Activated CD4-positive, alpha-beta T cell treated with anti-CD3 and anti-CD28 coated beads, Interleukin-2, amount 10 ng/mL, durations not matched to agents 7 days and 5 days (primary cell): ENCODE measurements around the gene NDUFB4. TPM values are rescaled to one million over a fixed set of nuclear protein-coding genes. Genes with fewer than 3 reads are reported as not detected.
"Not testable (repeated sequence)": the region's sequence is repeated elsewhere in the genome, so short reads cannot be mapped to it uniquely, and the experiment has no call there.

Experiments
- CTCF ChIA-PET: fragments of 350-600 bp; sonication (Branson Sonifier 250); formaldehyde crosslinking; loops from one replicate; lab custom pipeline; 2021; ENCODE audit warnings: antibody characterized with exemption; lab: Charles Lee
- POLR2A ChIA-PET: fragments of 350-600 bp; sonication (Branson Sonifier 250); formaldehyde crosslinking; loops from one replicate; lab custom pipeline; 2021; ENCODE audit warnings: antibody characterized with exemption; lab: Charles Lee
- DNase-seq: peaks from one replicate; pipeline ENCODE4 v3.0.0-alpha.2; 2020
- H3K27ac Mint-ChIP-seq: one replicate; pipeline ENCODE4 v1.8.0; 2021; ENCODE audit warnings: mild to moderate bottlenecking, moderate library complexity, mixed read lengths
- H3K27me3 Mint-ChIP-seq: one replicate; pipeline ENCODE4 v1.8.0; 2021; ENCODE audit warnings: mixed read lengths
- H3K36me3 Mint-ChIP-seq: one replicate; pipeline ENCODE4 v1.8.0; 2021; ENCODE audit warnings: low read depth, mixed read lengths
- H3K4me1 Mint-ChIP-seq: one replicate; pipeline ENCODE4 v1.8.0; 2021; ENCODE audit warnings: mixed read lengths
- H3K4me3 Mint-ChIP-seq: one replicate; pipeline ENCODE4 v1.8.0; 2021; ENCODE audit warnings: mild to moderate bottlenecking, moderate library complexity, mixed read lengths
- H3K9me3 Mint-ChIP-seq: one replicate; pipeline ENCODE4 v1.8.0; 2021; ENCODE audit warnings: mixed read lengths
- total RNA-seq, 2 experiments: library from RNA; stranded (reverse); gene quantifications; one replicate each; pipeline ENCODE4 v1.2.3, GENCODE V29; 2021

NDUFB4 gene
- total RNA-seq, 2 experiments from 2014 or later = 117 to 148 TPM

GRCh38 chr3:120625159-120625586 is 29.0 kb downstream of the NDUFB4 start:
- DNase-seq = no peak

GRCh38 chr3:120634539-120634938 is 38.4 kb downstream of the NDUFB4 start:
- Mint-ChIP-seq H3K4me1 (peaks cover under 1% of the 10 kb centered on the region), H3K9me3 (peaks cover 7% of the 10 kb centered on the region)
- CTCF ChIA-PET = no interaction called here

More at GRCh38 chr3:120625159-120625586, 29.0 kb downstream of the NDUFB4 start:
- ChIA-PET POLR2A (no interaction called here), CTCF (no interaction called here)
- H3K27ac Mint-ChIP-seq = no peak overlapping the region
- H3K27me3 Mint-ChIP-seq = no peaks in the 10 kb centered on the region
- H3K36me3 Mint-ChIP-seq = no peaks in the 10 kb centered on the region
- H3K9me3 Mint-ChIP-seq = peaks cover 18% of the 10 kb centered on the region
- H3K4me1 Mint-ChIP-seq = no peaks in the 10 kb centered on the region
- H3K4me3 Mint-ChIP-seq = no peak overlapping the region

DNA sequence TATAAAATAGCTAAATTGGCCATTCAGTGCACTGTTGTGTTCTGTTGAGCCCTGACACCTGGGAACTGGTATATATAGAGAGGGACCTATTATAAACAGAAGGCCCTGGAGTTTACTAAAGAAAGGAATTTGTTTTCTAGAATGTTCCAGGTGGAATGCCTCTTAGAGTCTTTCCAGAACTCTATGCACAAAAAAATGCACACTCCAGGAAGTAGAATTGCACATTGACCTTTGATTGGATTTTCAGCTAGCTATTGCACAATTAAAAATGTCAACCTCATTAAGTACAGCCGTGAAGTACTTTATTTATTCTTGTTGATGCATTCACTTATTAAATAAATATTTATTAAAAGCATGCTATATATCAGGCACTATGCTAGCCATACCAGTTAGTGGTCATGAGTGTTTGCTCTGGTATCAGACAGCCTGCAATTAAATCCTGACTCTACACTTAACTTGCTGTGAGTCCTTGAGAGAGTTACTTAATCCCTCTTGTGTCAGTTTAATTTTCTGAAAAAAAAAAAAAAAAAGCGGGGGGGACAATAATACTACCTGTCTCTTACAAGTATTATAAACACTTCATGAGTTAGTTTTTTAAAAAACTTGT is 40.8 kb downstream of the NDUFB4 start:
- H3K36me3 Mint-ChIP-seq = no peaks in the 10 kb centered on the region
- no peak for DNase-seq
- peaks cover 7% of the 10 kb centered on the region for H3K4me1 Mint-ChIP-seq
- H3K9me3 Mint-ChIP-seq = peaks cover 2% of the 10 kb centered on the region
- H3K27ac Mint-ChIP-seq = no peak overlapping the region
- POLR2A ChIA-PET = no interaction called here
- no peaks in the 10 kb centered on the region for H3K27me3 Mint-ChIP-seq
- H3K4me3 Mint-ChIP-seq = no peak overlapping the region
- CTCF ChIA-PET = interaction anchor here (0.6 kb wide), 1 partner anchor 31 kb away, joined by 4 read pairs; no protein-coding TSS in a partner anchor

More at GRCh38 chr3:120634539-120634938, 38.4 kb downstream of the NDUFB4 start:
- Mint-ChIP-seq H3K27ac (no peak overlapping the region), H3K27me3 (no peaks in the 10 kb centered on the region), H3K4me3 (no peak overlapping the region), H3K36me3 (no peaks in the 10 kb centered on the region)
- no peak for DNase-seq
- POLR2A ChIA-PET = no interaction called here

DNA sequence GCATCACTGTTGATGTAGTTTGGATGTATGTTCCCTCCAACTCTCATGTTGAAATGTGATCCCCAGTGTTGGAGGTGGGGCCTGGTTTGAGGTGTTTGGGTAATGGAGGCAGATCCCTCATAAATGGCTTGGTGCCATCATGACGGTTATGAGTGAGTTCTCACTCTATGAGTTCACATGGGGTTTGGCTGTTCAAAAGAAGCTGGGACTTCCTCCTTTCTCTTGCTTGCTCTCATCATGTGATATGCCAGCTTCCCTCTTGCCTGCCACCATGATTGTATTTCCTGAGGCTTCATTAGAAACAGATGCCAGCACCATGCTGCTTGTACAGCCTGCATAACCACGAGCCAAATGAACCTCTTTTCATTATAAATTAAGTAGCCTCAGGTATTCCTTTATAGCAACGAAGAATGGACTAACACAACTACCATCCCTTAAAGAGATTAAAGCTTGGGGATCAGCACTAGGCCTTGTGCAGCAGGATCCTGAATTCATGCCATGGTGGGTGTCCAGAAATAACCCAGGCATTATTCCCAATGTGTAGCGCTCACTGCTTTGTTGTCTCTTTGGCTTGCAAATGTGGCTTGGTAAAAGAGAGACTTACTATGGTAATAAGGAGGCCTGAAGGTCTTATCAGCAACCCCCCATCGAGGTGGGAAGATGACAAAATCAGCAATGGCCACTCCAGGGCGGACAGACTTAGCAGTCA is 41.9 kb downstream of the NDUFB4 start:
- ChIA-PET CTCF (no interaction called here), POLR2A (no interaction called here)
- DNase-seq = no peak
- Mint-ChIP-seq H3K36me3 (no peaks in the 10 kb centered on the region), H3K4me3 (no peak overlapping the region), H3K27me3 (no peaks in the 10 kb centered on the region), H3K27ac (no peak overlapping the region), H3K9me3 (peaks cover 2% of the 10 kb centered on the region), H3K4me1 (peaks cover 7% of the 10 kb centered on the region)

GRCh38 chr3:120638820-120639219 is 42.7 kb downstream of the NDUFB4 start:
- POLR2A ChIA-PET, H3K36me3 Mint-ChIP-seq, H3K27me3 Mint-ChIP-seq, H3K9me3 Mint-ChIP-seq, CTCF ChIA-PET, H3K4me1 Mint-ChIP-seq, DNase-seq, H3K4me3 Mint-ChIP-seq, H3K27ac Mint-ChIP-seq: not testable (repeated sequence)

DNA sequence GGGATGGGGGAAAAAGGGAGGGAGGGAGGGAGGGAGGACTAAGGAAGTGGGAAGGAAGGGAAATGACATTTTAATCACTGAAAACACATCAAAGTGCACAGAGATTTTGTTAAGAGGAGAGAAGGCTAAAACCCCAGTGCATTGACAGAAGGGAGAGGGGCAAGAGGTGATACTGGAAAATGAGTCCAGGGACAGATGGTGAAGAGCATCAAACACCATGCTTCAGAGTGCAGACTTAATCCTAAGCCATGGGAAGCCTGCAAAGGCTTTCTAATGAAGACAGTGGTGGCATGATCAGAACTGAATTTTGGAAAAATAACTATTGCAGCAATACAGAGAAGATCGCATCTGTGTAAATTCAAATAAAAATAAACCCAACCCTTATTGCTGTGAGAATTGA is 44.1 kb downstream of the NDUFB4 start:
- H3K4me3 Mint-ChIP-seq = no peak overlapping the region
- no peak for DNase-seq
- no peaks in the 10 kb centered on the region for H3K36me3 Mint-ChIP-seq
- ChIA-PET CTCF (no interaction called here), POLR2A (no interaction called here)
- H3K27me3 Mint-ChIP-seq = peaks cover 3% of the 10 kb centered on the region
- H3K27ac Mint-ChIP-seq = no peak overlapping the region
- H3K4me1 Mint-ChIP-seq = peaks cover 7% of the 10 kb centered on the region
- peaks cover 2% of the 10 kb centered on the region for H3K9me3 Mint-ChIP-seq

- Mint-ChIP-seq H3K9me3 (peaks cover 2% of the 10 kb centered on the region), H3K27me3 (peaks cover 3% of the 10 kb centered on the region), H3K36me3 (no peaks in the 10 kb centered on the region), H3K4me3 (no peak overlapping the region), H3K27ac (no peak overlapping the region), H3K4me1 (peaks cover 7% of the 10 kb centered on the region)
- CTCF ChIA-PET = no interaction called here
- POLR2A ChIA-PET = no interaction called here
- DNase-seq = no peak
Measured at GRCh38 chr3:120641696-120642246, 45.6 kb downstream of the NDUFB4 start.

DNA sequence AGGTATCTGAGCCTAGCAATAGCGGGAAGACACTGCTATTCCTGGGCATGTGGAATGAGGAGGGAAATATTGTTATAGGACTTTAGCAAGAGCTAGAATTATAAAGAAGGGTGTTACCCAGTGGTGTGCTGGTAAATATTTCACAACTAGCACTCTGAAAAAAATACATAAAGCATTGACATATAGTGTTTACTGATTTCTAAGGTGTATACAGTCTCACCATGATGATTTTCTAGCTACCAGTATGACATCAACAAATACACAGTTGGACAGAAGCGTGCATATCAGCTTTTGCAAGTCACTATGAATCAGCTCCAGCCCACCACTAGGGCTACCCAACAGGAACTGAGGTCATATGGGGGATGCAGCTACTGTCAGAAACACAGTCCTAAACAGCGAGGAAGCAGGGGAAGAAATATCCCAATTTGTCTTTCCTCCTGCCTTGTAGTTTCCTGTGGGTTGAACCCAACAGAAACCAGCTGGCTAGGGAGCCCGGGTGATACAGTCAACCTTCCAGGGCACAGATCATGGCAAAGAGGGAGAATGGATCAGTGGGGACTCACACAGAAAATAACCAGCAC is 46.3 kb downstream of the NDUFB4 start:
- Mint-ChIP-seq H3K27ac (no peak overlapping the region), H3K27me3 (peaks cover 3% of the 10 kb centered on the region), H3K36me3 (no peaks in the 10 kb centered on the region), H3K4me1 (peaks cover 7% of the 10 kb centered on the region), H3K9me3 (peaks cover 2% of the 10 kb centered on the region), H3K4me3 (no peak overlapping the region)
- ChIA-PET POLR2A (no interaction called here), CTCF (no interaction called here)
- DNase-seq = no peak

DNA sequence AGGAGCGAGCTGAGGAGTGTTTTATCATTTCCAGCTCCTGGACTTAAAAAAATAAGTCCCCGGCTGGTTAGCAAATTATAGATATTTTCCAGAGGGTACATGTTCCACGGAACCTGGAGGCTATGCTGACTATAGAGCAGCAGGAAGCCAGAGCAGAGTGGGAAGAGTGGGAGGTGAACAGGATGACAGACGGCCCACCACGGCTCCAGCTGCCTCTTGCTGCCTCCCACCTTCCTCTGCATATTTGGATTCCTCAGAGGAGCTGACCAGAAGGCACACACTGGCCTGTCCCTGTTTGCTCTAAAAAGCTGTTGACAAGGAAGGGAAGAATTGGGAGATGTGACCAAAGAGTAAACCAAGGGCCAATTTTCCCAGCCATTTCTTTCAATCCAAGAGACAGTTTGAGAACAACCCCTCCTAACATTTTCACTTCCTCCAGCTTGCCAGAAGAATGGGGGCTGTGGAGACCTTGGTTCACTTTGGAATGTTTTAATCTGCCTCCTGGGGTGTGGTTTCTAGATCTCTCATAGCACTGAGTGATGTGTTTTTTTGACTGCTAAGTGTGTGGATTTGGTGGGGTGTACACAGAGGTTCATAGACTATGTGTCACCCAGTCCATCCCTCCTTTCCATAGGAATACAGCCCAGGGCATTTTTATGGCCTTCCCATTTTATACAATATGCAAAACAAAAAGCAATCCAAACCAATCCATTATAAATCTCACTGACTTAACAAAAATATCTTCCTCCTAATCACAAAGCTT is 49.1 kb downstream of the NDUFB4 start:
- CTCF ChIA-PET = no interaction called here
- DNase-seq = no peak
- Mint-ChIP-seq H3K27me3 (peaks cover 3% of the 10 kb centered on the region), H3K36me3 (no peaks in the 10 kb centered on the region), H3K9me3 (no peaks in the 10 kb centered on the region), H3K27ac (no peak overlapping the region), H3K4me3 (no peak overlapping the region), H3K4me1 (peaks cover 1% of the 10 kb centered on the region)
- POLR2A ChIA-PET = no interaction called here

- ChIA-PET CTCF (no interaction called here), POLR2A (no interaction called here)
- H3K27ac Mint-ChIP-seq = no peak overlapping the region
- no peaks in the 10 kb centered on the region for H3K36me3 Mint-ChIP-seq
- no peak for DNase-seq
- no peaks in the 10 kb centered on the region for H3K4me1 Mint-ChIP-seq
- H3K9me3 Mint-ChIP-seq = no peaks in the 10 kb centered on the region
- peaks cover 3% of the 10 kb centered on the region for H3K27me3 Mint-ChIP-seq
- no peak overlapping the region for H3K4me3 Mint-ChIP-seq
Measured at GRCh38 chr3:120646771-120647432, 50.8 kb downstream of the NDUFB4 start.

GRCh38 chr3:120648290-120648689 is 52.2 kb downstream of the NDUFB4 start:
- ChIA-PET POLR2A (no interaction called here), CTCF (interaction anchor here (0.6 kb wide), 1 partner anchor 233 kb away, joined by 3 read pairs; no protein-coding TSS in a partner anchor)
- no peaks in the 10 kb centered on the region for H3K4me1 Mint-ChIP-seq
- H3K27me3 Mint-ChIP-seq = peaks cover 3% of the 10 kb centered on the region
- no peaks in the 10 kb centered on the region for H3K36me3 Mint-ChIP-seq
- H3K4me3 Mint-ChIP-seq = no peak overlapping the region
- no peaks in the 10 kb centered on the region for H3K9me3 Mint-ChIP-seq
- no peak for DNase-seq
- no peak overlapping the region for H3K27ac Mint-ChIP-seq

DNA sequence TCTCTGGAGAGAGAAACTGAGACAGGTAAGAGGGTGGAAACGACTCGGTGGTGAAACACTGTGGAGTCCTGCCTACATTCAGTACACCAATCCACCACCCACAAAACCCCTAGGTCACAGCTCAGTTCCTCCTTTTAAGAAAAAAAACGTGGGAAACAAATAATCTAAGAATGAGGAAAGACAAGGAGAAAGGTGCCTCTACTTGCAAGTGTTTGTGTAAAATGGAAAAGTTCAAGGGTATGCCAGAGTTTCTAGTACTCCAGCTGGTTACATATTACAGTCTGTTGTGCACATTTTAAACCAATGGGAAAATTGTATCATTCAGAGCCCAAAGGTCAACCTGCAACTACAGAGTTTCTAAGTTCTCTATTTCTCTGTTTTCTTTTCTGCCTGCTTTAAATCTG is 53.7 kb downstream of the NDUFB4 start:
- no peak overlapping the region for H3K27ac Mint-ChIP-seq
- H3K9me3 Mint-ChIP-seq = no peaks in the 10 kb centered on the region
- no peak overlapping the region for H3K4me3 Mint-ChIP-seq
- no peak for DNase-seq
- H3K36me3 Mint-ChIP-seq = no peaks in the 10 kb centered on the region
- POLR2A ChIA-PET = no interaction called here
- H3K27me3 Mint-ChIP-seq = no peaks in the 10 kb centered on the region
- CTCF ChIA-PET = no interaction called here
- H3K4me1 Mint-ChIP-seq = no peaks in the 10 kb centered on the region
